GM23338 (cell line): ENCODE data around the gene RAB11FIP3.

ENCODE experiments used
- CTCF ChIP-seq, 2 experiments: fragments of 200-600 bp in 1 of 2; sonication (generic) in 1 of 2; conservative IDR thresholded peaks; 2 replicates each; pipeline versions ENCODE4 v1.5.1 to v1.6.1; 2016 to 2017; ENCODE audit warnings: antibody characterized with exemption in 2 of 2, low read depth in 2 of 2, mild to moderate bottlenecking in 2 of 2, moderate library complexity in 1 of 2
- POLR2AphosphoS5 ChIP-seq: IDR thresholded peaks from 2 replicates; pipeline ENCODE4 v1.6.1; 2016; ENCODE audit warnings: antibody characterized with exemption, low read depth

- no peak for TF ChIP-seq CTCF (conservative IDR thresholded peaks at IDR 0.05; ENCODE audit: low read depth in 2 of 2)
- TF ChIP-seq POLR2AphosphoS5, result no peak
These were observed 278 bp downstream of the RAB11FIP3 start for GRCh38 chr16:425740-426114.
